Right atrium auricular region (tissue), 2 donors: ENCODE data around the gene KCNQ1. TPM values are rescaled to one million over a fixed set of nuclear protein-coding genes. Genes with fewer than 3 reads are reported as not detected.

ENCODE experiments used
- DNase-seq: peaks from one replicate; pipeline ENCODE4 v3.0.0-alpha.2; 2019; ENCODE audit warnings: low spot score
- H3K27ac ChIP-seq, 2 donors: fragments of 200-600 bp; sonication (generic); 1 replicate in 1 of 2; 2 replicates in 1 of 2; pipeline ENCODE4 v1.5.1; 2016 to 2019
- H3K27me3 ChIP-seq, 2 donors: fragments of 200-600 bp; sonication (generic); one replicate each; pipeline versions ENCODE4 v1.5.1 to v1.6.0; 2017 to 2019
- H3K36me3 ChIP-seq: fragments of 200-600 bp; sonication (generic); one replicate; pipeline ENCODE4 v1.5.1; 2016
- H3K4me1 ChIP-seq, 2 donors: fragments of 200-600 bp; sonication (generic); one replicate each; pipeline versions ENCODE4 v1.5.1 to v1.6.0; 2017 to 2019
- H3K4me3 ChIP-seq, 2 donors: fragments of 200-600 bp; sonication (generic); 1 replicate in 1 of 2; 2 replicates in 1 of 2; pipeline ENCODE4 v1.5.1; 2017 to 2019; ENCODE audit warnings: mild to moderate bottlenecking in 1 of 2, moderate library complexity in 1 of 2
- H3K9me3 ChIP-seq, 2 donors: fragments of 200-600 bp; sonication (generic); one replicate each; pipeline ENCODE4 v1.5.1; 2019
- total RNA-seq, 2 donors: library from RNA; depleted of rRNA; stranded (reverse); fragments of >200 nt; gene quantifications; one replicate each; pipeline ENCODE4 v1.1.0, GENCODE V29; 2016
- TF ChIP-seq, protein P1 (sequence below), 2 donors: fragments of 200-600 bp; sonication (generic); IDR thresholded peaks; one replicate each; pipeline ENCODE4 v1.5.1; 2019; ENCODE audit warnings: antibody characterized with exemption in 2 of 2

Gene KCNQ1
- total RNA-seq, 2 donors from 2014 or later, result 12.7 to 25.1 TPM

DNA sequence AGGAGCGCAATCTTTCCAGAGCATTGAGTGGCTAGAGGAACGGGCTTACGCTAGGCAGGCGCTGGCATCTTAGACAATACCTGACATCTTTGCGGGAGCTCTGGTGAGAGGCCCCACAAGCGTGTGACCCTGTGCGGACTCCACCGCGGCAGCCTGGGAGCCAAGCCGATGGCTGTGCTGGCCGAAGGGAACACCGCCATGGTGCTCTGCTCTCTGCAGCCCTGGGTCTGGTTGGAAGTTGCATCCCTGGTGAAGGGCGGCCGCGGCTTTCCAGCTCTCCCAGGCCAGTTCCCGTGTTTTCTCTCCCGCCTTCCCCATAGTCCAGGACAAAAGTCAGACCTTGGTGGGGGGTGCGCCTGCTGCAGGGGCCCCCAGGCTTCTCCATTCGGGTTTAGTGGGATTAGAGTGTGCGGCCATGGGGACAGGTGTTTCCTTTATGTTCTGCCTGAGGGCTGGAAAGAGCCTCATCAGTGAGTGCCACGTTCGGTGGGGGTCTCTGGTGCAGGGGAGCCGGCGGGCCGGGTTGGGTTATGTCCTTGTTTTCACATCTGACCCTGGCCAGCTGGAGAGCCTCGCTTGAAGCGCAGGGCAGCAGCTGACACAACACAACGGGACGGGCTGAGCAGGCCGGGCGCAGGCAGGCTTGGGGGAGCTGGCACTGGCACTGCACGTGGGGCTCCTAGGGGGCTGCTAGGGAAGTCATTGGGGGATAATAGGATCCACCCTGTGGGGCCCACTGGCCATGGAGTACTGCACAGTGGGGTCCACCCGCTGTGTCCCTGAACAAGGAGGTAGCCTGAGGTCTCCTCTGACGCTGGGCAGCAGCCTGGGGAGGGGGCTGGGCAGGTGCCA, 94.8 kb downstream of the KCNQ1 start:
- no peaks in the 10 kb centered on the region for H3K4me1 ChIP-seq
- TF ChIP-seq, protein P1, sequence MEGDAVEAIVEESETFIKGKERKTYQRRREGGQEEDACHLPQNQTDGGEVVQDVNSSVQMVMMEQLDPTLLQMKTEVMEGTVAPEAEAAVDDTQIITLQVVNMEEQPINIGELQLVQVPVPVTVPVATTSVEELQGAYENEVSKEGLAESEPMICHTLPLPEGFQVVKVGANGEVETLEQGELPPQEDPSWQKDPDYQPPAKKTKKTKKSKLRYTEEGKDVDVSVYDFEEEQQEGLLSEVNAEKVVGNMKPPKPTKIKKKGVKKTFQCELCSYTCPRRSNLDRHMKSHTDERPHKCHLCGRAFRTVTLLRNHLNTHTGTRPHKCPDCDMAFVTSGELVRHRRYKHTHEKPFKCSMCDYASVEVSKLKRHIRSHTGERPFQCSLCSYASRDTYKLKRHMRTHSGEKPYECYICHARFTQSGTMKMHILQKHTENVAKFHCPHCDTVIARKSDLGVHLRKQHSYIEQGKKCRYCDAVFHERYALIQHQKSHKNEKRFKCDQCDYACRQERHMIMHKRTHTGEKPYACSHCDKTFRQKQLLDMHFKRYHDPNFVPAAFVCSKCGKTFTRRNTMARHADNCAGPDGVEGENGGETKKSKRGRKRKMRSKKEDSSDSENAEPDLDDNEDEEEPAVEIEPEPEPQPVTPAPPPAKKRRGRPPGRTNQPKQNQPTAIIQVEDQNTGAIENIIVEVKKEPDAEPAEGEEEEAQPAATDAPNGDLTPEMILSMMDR (IDR thresholded peaks at IDR 0.05), result no peak
- H3K36me3 ChIP-seq, result no peaks in the 10 kb centered on the region
- no peaks in the 10 kb centered on the region for H3K9me3 ChIP-seq
- no peak overlapping the region for H3K4me3 ChIP-seq
- DNase-seq, result no peak
- H3K27ac ChIP-seq, result no peak overlapping the region
- H3K27me3 ChIP-seq, result no peaks in the 10 kb centered on the region

DNA sequence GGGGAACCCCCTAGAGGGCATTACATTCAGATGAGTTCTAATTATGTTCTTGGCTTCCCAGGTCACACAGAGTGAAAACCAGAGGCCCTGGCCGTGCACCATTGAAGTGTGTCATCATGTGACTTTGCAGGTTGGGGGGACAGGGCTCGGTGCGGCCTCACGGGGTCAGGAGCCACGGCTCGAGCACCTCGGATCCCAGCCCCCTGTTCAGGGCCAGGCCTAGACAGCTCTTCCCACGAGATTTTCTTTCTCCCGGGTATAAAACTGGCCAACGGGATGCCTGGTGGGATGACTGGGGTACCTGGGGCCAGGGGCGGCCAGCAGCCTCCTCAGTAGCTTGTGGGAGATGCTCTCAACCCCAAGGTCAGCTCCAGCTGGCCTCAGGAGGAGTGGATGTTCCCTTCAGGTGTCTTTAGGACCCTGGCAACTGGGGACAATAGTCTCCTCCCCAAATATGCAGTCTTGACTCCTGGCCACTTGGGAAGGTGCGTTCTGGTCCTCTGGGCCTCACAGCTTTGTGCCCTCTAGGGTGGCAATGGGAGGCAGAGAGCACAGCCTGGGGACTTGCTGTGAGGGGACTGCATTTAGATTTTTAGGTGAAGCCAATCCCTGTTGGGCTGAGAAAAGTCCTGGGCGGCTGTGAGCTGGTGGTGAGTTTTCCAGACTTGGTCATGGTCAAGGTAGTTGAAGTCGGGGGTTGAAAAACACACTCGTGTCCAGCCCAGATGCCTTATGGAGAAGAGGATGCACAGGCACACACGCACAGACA, 95.6 kb downstream of the KCNQ1 start:
- no peaks in the 10 kb centered on the region for H3K36me3 ChIP-seq
- no peaks in the 10 kb centered on the region for H3K9me3 ChIP-seq
- no peak overlapping the region for H3K4me3 ChIP-seq
- no peaks in the 10 kb centered on the region for H3K27me3 ChIP-seq
- H3K4me1 ChIP-seq, result no peaks in the 10 kb centered on the region
- TF ChIP-seq, protein P1 (IDR thresholded peaks at IDR 0.05), result no peak
- H3K27ac ChIP-seq, result no peak overlapping the region
- DNase-seq, result no peak

DNA sequence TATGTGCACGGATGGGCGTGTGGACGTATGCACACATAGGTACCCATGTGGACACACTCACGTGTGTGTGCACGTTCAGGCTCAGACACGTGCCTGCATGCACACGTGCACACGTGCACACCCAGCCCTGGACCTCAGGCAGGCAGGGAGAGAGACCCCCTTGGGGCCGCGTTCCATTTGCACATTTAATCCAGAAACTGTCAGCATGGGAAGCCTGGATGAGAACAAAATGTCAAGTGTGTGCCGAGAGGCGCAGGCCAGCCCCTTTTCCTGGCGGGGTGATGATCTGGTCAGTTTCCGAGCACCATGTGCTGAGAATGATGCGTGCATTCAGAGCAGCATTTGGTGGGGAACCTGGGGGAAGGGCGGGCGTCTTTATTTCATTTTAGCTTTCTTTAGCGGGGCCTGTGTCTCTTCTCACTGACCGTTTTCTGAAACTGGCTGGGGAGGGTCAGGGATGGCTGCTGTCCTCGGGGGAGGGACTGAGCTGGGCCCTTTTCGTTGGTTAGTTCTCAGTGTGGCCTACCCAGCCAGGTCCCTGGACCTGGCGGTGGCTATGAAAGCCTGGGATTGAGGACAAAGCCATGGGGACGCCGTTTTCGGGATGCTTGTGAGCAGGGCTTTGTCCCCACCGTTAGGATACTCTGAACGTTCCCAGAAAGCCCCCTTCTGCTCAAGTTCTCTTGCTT, 96.3 kb downstream of the KCNQ1 start:
- Histone ChIP-seq H3K27ac (no peak overlapping the region), H3K36me3 (no peaks in the 10 kb centered on the region), H3K4me1 (no peaks in the 10 kb centered on the region), H3K9me3 (no peaks in the 10 kb centered on the region), H3K27me3 (no peaks in the 10 kb centered on the region), H3K4me3 (no peak overlapping the region)
- no peak for DNase-seq
- TF ChIP-seq, protein P1 (IDR thresholded peaks at IDR 0.05), result no peak

DNA sequence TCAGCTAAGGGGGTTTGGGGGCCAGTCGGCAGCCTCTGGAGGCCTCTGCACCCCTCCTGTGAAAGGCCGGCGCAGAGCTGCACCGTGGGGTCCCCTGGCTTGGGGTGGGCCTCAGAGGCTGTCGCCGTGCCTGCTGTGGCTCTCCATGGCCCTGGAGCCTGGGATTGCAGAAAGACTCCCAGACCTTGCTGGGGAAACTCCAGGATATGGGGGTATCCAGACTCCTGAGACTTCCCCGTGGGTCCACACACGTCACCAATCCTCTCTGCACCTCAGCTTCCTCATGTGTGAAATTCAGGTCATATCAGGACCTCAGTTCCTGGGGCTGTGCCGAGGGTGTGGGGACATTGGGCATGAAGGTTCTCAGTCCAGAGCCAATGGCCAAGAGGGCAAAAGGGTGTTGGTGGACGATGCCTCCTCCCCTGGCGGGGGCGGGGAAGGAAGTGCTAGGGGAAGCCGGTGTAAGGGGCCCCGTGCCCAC, 97.1 kb downstream of the KCNQ1 start:
- no peak overlapping the region for H3K27ac ChIP-seq
- DNase-seq, result no peak
- no peaks in the 10 kb centered on the region for H3K4me1 ChIP-seq
- H3K36me3 ChIP-seq, result no peaks in the 10 kb centered on the region
- no peaks in the 10 kb centered on the region for H3K9me3 ChIP-seq
- TF ChIP-seq, protein P1 (IDR thresholded peaks at IDR 0.05), result no peak
- H3K27me3 ChIP-seq, result no peaks in the 10 kb centered on the region
- H3K4me3 ChIP-seq, result no peak overlapping the region

DNA sequence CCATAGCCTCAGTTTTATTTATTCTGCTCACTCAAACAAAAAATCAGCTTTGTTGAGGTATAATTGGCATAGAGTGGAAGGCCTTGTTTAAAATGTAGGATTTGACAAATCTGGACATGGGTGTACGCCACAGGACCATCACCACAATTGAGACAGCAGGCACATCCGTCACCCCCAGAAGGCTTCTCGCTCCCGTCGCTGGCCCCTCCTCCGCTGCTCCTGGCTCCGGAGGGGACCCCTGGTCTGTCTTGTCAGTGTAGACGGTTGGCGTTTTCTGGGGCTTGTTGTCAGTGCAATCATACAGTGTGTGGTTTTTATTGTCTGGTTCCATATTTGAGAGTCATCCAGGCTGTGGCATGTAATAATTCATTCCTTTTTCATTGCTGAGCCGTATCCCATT, 97.6 kb downstream of the KCNQ1 start:
- no peak for DNase-seq
- no peaks in the 10 kb centered on the region for H3K27me3 ChIP-seq
- TF ChIP-seq, protein P1 (IDR thresholded peaks at IDR 0.05), result no peak

More for the DNA sequence above, 97.6 kb downstream of the KCNQ1 start:
- no peak overlapping the region for H3K4me3 ChIP-seq
- H3K36me3 ChIP-seq, result no peaks in the 10 kb centered on the region
- no peak overlapping the region for H3K27ac ChIP-seq
- H3K9me3 ChIP-seq, result no peaks in the 10 kb centered on the region
- H3K4me1 ChIP-seq, result no peaks in the 10 kb centered on the region
